ENCODE results near the gene HMX3. TPM values are rescaled to one million over a fixed set of nuclear protein-coding genes. Genes with fewer than 3 reads are reported as not detected.

HMX3 gene
- total RNA-seq: not detected

DNA sequence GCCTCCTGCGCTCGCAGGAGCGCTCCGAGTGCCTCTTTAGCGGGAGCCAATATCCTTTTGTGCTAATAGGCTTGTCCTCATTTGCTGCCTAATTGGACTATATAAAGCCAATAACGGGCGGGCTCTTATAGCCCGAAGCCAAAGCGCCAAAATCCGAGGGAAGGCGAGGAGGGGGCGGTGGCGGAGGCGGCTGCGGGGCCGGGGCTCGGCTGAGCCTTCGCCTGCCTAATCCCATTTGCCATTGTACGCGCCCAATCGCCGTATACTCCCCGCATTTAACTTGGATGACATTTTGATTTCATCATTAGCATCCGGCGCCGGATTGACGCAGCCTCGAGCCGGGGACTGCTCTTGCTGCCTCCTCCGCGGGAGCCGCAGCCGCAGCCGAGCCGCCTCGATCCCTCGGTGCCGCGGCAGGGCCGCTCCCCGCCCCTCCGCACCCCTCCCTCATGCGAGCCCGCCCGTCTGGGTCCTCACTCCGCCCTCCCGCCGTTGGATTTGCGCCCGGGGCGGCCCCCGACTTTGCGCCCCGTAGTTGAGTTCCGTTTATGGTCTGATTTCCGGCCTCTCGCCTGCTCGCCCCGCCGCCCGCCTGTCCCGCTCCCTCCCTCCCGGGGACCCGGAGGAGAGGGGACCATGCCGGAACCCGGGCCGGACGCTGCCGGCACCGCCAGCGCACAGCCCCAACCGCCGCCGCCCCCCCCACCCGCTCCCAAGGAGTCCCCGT, at the start of gene HMX3:
Gene HMX3 (plus strand): TSS at position 556 of the 727 bp plus-strand sequence. CDS start 81 bp downstream, at position 637.
- no peaks in the 10 kb centered on the region for H3K9me3 Mint-ChIP-seq
- peak; percentile 42 for ATAC-seq (ENCODE audit: low read depth)
- peak within 1 kb of the TSS; percentile 67 for H3K4me3 Mint-ChIP-seq
- no peaks in the 10 kb centered on the region for H3K36me3 Mint-ChIP-seq
- H3K27ac Mint-ChIP-seq: no peak within 1 kb of the TSS
- peaks cover 22% of the 10 kb centered on the region for H3K4me1 Mint-ChIP-seq
- POLR2A ChIA-PET: no interaction called here
- peak; percentile 68 for DNase-seq
- peaks cover 76% of the 10 kb centered on the region for H3K27me3 Mint-ChIP-seq

DNA sequence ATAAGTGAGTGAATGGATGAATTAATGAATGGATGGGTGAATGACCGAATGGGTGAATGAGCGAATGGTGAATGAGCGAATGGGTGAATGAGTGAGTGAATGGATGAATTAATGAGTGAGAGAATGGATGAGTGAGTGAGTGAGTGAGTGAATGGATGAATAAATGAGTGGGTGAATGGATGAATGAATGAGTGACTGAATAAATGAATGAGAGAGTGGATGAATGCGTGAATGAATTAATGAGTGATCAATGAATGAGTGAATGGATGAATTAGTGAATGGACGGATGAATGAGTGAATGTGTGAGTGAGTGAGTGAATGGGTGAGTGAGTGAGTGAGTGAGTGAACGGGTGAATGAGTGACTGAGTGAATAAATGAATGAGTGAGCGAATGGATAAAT, 49.5 kb upstream of the HMX3 start:
- peaks cover 2% of the 10 kb centered on the region for H3K27me3 Mint-ChIP-seq
- peaks cover 5% of the 10 kb centered on the region for H3K9me3 Mint-ChIP-seq
- no peaks in the 10 kb centered on the region for H3K36me3 Mint-ChIP-seq
- ATAC-seq (ENCODE audit: low read depth): no peak
- H3K4me1 Mint-ChIP-seq: peaks cover 4% of the 10 kb centered on the region
- POLR2A ChIA-PET: no interaction called here
- H3K27ac Mint-ChIP-seq: no peak overlapping the region
- no peak overlapping the region for H3K4me3 Mint-ChIP-seq
- DNase-seq: no peak

DNA sequence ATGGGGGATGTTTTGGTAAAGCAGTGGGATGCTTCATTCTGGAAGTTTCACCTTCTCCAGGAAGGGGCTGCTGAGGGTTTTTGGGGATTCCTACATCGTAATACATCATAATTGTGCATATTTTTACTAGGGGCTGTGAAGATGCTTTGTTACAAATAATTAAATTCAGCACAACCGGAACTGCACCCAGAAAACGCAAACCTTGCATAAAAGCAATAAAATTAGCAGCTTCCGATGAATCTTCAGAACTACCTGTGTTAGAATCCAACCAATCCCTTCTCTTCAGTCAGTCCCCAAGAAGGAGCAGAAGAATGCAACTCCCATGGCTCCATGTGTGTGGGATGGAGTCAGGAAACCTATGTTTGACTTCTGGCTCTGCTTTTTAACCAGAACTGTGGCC, 48.4 kb upstream of the HMX3 start:
- H3K36me3 Mint-ChIP-seq: no peaks in the 10 kb centered on the region
- no peak overlapping the region for H3K27ac Mint-ChIP-seq
- H3K9me3 Mint-ChIP-seq: peaks cover 5% of the 10 kb centered on the region
- H3K4me1 Mint-ChIP-seq: peaks cover 4% of the 10 kb centered on the region
- DNase-seq (no peak), ATAC-seq (ENCODE audit: low read depth) (no peak)
- POLR2A ChIA-PET: no interaction called here
- no peak overlapping the region for H3K4me3 Mint-ChIP-seq
- H3K27me3 Mint-ChIP-seq: peaks cover 2% of the 10 kb centered on the region

DNA sequence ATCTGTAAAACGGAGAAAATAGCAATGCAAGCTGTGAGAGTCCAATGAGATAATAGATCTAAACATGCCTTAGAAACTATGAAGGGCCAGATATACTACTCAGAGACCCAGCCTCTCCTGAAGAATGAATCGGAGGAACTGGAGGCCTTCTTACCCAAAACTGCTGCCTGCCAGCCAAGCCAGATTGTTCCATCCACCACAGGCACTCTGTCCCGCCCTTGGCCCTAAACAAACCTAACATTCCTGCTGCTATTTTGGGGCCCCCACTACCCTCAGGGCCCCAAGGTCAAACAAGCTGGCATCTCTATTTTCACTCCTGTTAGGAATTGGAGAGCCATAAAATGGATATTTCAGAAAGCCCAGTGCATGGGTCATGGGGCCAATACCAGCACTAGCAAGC, 48.0 kb upstream of the HMX3 start:
- H3K9me3 Mint-ChIP-seq: peaks cover 5% of the 10 kb centered on the region
- no peak overlapping the region for H3K4me3 Mint-ChIP-seq
- H3K4me1 Mint-ChIP-seq: peaks cover 4% of the 10 kb centered on the region
- no peak for DNase-seq
- no peak overlapping the region for H3K27ac Mint-ChIP-seq
- H3K36me3 Mint-ChIP-seq: no peaks in the 10 kb centered on the region
- peaks cover 2% of the 10 kb centered on the region for H3K27me3 Mint-ChIP-seq
- no peak for ATAC-seq (ENCODE audit: low read depth)
- POLR2A ChIA-PET: no interaction called here

DNA sequence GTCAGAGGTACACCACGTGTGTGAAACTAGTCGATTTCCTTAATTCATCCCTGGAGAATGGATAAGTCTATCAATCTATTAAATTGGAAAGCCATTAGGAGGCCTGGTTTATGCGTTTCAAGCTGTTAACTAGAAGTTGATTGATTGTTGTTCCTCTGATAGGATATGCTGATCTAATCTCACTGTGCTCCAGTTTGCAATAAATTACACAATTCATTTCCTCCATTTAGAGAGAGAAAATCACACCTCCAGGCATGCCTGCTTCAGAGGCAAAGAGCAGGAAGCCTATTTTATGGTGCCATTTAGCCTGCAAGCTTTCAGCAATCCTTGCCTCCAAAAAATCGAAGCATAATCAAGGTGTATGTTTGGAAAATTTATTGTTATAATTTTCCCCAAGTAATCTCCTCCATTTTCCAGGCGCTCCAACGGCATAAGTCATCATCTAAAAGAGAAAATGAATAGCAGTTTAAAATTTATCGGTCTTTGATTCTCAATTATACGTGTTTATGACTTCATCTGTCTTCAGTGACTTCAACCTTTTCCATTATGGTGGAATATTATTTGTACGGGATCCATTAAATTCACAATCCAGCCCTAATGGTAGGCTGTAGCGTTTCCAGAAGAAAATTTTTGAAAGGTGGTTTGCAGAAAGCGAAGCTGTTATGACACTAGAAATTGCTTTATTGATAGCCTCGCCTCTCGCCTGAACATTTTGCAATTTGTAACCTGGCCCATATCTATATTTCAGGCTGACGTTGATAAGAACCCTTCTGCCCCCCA, 42.9 kb upstream of the HMX3 start:
- POLR2A ChIA-PET: no interaction called here
- Mint-ChIP-seq H3K9me3 (no peaks in the 10 kb centered on the region), H3K4me1 (peaks cover 4% of the 10 kb centered on the region), H3K27me3 (peaks cover 15% of the 10 kb centered on the region), H3K4me3 (no peak overlapping the region), H3K27ac (no peak overlapping the region), H3K36me3 (no peaks in the 10 kb centered on the region)
- no peak for DNase-seq
- no peak for ATAC-seq (ENCODE audit: low read depth)

DNA sequence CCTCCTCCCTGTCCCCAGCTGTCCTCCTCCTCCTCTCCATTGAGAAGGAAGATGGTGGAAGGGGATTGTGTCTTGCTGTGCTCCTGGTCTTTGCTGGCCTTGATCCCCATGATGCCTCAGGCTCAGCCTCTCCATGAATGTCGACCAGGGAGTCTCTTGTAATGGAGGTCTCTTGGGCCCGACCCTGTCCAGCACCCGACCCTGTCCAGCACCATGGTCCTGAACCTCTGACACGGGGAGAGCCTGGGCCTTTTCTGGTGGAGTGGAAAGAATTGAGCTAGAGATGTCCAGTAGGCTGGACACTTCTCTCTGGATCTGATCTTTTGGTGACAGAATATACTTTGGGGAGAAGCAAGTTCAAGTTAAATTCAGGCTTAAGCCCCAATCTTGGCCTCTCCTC, 42.3 kb upstream of the HMX3 start:
- no peaks in the 10 kb centered on the region for H3K36me3 Mint-ChIP-seq
- H3K4me1 Mint-ChIP-seq: peaks cover 4% of the 10 kb centered on the region
- H3K9me3 Mint-ChIP-seq: no peaks in the 10 kb centered on the region
- POLR2A ChIA-PET: no interaction called here
- peaks cover 15% of the 10 kb centered on the region for H3K27me3 Mint-ChIP-seq
- ATAC-seq (ENCODE audit: low read depth) (no peak), DNase-seq (no peak)
- H3K4me3 Mint-ChIP-seq: no peak overlapping the region
- no peak overlapping the region for H3K27ac Mint-ChIP-seq

DNA sequence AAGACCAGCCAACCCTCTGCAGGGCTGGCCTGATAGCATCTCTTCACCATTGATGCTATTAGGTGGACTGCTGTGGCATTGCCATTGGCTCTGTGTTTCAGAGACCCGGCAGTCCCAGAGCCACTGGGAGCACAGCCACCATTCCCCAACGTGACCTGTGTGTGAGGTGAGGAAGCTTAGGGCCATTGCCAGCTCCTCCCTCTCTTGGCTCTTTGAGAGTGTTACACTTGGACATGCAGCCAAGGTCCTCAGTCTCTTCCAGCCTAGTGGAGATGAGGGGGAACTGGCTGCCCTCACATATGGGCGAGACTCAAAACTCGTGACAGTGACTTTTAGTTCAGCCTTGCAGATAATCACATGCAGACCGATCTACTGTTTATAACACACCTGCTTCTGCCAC, 39.3 kb upstream of the HMX3 start:
- Mint-ChIP-seq H3K4me3 (no peak overlapping the region), H3K27me3 (peaks cover 13% of the 10 kb centered on the region), H3K27ac (no peak overlapping the region), H3K9me3 (no peaks in the 10 kb centered on the region), H3K36me3 (no peaks in the 10 kb centered on the region), H3K4me1 (no peaks in the 10 kb centered on the region)
- POLR2A ChIA-PET: no interaction called here
- DNase-seq (no peak), ATAC-seq (ENCODE audit: low read depth) (no peak)

DNA sequence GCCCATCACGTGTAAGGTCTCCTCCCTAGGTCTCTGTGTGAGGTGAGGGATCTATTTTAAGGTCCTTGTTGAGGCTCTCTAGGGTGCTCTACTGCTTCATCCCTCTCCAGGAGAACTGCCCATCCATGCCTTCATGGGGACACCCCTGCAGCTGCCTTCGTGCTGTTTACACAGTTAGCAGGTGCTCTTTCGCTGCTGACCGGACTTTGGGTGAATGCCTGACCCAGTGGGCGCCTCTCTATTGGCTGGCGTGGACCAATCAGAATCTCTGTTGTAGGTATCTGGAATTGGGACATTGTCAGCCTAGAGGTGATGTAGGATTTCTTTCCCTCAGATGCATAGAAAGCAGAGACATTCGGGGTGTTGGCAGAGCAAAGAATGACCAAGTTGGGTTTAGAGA, 38.7 kb upstream of the HMX3 start:
- POLR2A ChIA-PET: no interaction called here
- Mint-ChIP-seq H3K4me1 (no peaks in the 10 kb centered on the region), H3K9me3 (no peaks in the 10 kb centered on the region), H3K4me3 (no peak overlapping the region), H3K36me3 (no peaks in the 10 kb centered on the region), H3K27ac (no peak overlapping the region), H3K27me3 (peaks cover 13% of the 10 kb centered on the region)
- DNase-seq: no peak
- ATAC-seq (ENCODE audit: low read depth): no peak

DNA sequence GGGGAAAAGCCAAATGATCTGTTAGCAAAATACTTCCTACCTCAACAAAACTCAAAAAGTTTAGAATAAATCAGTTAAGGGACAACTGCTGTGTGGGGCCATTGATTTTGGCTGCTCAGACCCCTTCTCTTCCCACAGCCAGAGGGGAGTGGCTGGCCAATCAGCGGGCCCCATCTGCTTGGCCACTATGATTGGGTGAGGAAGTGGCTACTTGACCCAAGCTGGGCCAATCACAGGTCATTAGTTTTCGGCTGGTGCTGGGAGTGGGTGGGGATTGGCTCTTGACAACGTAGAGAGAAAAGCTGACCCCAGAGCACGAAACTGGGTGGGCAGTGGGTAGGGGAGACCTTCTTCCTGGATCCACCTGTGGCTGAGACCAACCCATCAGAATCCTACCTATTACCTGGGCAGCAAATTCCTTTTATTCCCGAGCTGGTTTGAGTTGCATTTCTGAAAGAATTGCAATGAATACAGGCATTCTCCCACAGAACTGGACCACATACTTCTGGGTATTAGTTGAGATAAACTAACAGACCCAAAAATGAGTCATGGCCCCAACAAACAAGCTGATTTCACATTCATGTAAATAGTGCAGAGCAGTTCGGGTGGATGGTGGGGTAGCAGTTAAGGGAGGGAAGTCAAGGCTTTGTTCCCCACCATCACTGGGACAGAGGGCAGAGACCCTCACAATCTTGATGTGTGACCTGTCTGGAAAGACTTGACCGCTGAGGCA, 35.6 kb upstream of the HMX3 start:
- no peak overlapping the region for H3K27ac Mint-ChIP-seq
- peaks cover 7% of the 10 kb centered on the region for H3K27me3 Mint-ChIP-seq
- ATAC-seq (ENCODE audit: low read depth): no peak
- DNase-seq: no peak
- H3K4me1 Mint-ChIP-seq: no peaks in the 10 kb centered on the region
- H3K9me3 Mint-ChIP-seq: no peaks in the 10 kb centered on the region
- H3K4me3 Mint-ChIP-seq: no peak overlapping the region
- POLR2A ChIA-PET: no interaction called here
- H3K36me3 Mint-ChIP-seq: no peaks in the 10 kb centered on the region

DNA sequence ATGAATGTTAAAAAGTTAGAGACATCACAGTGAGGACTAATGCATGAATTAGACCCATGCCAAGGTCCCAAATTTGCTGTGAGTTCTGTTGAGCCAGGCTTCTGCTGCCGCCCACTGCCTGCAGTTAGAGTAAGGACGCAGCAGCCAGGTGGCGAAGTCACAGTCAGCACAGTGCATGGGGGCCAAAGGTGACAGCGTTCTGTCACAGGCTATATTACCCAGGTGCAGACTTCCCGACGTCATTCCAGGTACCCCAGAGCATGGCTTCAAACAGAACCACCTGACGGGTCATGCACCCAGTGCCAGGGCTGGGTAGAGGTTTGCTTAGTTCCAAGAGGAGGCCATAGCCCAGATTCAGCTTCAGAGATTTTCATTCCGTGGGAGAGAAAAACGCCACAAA, 33.9 kb upstream of the HMX3 start:
- H3K27me3 Mint-ChIP-seq: peaks cover 7% of the 10 kb centered on the region
- POLR2A ChIA-PET: no interaction called here
- ATAC-seq (ENCODE audit: low read depth) (no peak), DNase-seq (no peak)
- no peak overlapping the region for H3K4me3 Mint-ChIP-seq
- H3K9me3 Mint-ChIP-seq: no peaks in the 10 kb centered on the region
- H3K36me3 Mint-ChIP-seq: no peaks in the 10 kb centered on the region
- H3K27ac Mint-ChIP-seq: no peak overlapping the region
- H3K4me1 Mint-ChIP-seq: no peaks in the 10 kb centered on the region

DNA sequence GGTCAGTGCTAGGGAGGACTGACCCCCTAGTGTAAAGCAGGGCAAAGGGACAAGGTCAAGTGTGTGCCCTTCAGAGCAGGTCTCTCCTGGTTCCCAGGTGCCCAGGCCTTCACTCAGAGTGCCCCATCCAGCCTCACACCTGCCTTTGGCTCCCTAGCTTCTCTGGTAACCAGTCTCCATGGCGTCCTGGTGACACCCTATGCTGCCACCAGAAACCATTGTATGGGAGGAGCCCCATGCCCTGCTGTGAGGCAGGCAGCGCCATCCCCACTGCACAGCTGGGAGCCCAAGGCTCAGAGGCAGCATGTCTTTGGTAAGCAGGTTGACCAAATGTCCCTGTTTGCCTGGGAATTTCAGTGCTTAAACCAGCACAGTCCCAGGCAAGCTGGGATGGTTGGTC, 33.1 kb upstream of the HMX3 start:
- peaks cover 5% of the 10 kb centered on the region for H3K27me3 Mint-ChIP-seq
- no peaks in the 10 kb centered on the region for H3K36me3 Mint-ChIP-seq
- H3K4me3 Mint-ChIP-seq: no peak overlapping the region
- no peaks in the 10 kb centered on the region for H3K4me1 Mint-ChIP-seq
- H3K9me3 Mint-ChIP-seq: no peaks in the 10 kb centered on the region
- no peak for DNase-seq
- no peak for ATAC-seq (ENCODE audit: low read depth)
- POLR2A ChIA-PET: no interaction called here
- no peak overlapping the region for H3K27ac Mint-ChIP-seq

DNA sequence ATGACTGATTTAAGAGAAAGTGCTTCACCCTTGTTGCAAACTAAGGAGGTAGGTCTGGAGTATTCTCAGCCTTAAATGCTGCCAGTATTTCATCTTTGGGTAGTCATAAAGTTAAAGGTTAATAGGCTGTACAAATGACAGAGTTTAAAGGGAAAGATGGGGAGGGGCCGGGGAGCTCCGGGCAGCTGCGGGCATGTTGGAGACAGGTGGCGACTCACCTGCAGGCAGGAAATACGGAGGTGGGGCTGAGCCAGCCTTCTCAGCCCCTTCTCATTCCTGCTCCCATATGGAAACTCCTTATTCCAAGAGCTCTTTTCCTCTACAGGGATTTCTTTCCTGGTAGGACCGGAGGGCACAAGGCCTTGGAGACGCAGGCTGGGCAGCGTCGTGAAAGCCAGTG, 31.8 kb upstream of the HMX3 start:
- Mint-ChIP-seq H3K4me1 (no peaks in the 10 kb centered on the region), H3K4me3 (no peak overlapping the region), H3K27ac (no peak overlapping the region), H3K9me3 (no peaks in the 10 kb centered on the region), H3K36me3 (no peaks in the 10 kb centered on the region), H3K27me3 (peaks cover 10% of the 10 kb centered on the region)
- DNase-seq (no peak), ATAC-seq (ENCODE audit: low read depth) (no peak)
- POLR2A ChIA-PET: no interaction called here

DNA sequence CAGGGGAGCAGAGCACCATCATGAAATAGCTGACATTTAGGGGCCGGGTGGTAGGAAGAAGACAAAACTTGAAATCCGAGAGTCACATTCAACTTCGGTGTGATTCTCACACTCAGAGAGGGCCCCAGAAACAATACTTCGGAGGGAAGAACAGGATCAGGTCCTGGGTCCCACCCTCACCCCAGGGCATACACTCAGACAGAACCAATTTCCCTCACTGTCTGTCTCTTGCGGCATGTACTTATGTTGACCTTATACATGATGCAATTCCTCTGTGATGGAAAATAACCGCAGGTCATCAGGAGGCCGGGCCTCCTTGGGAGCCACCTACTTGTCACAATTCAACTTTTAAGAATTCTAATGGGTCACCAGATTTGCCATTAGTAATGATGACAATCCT, 26.3 kb upstream of the HMX3 start:
- no peaks in the 10 kb centered on the region for H3K36me3 Mint-ChIP-seq
- POLR2A ChIA-PET: no interaction called here
- no peak overlapping the region for H3K4me3 Mint-ChIP-seq
- no peak for DNase-seq
- no peak overlapping the region for H3K27ac Mint-ChIP-seq
- ATAC-seq (ENCODE audit: low read depth): no peak
- no peaks in the 10 kb centered on the region for H3K4me1 Mint-ChIP-seq
- H3K9me3 Mint-ChIP-seq: no peaks in the 10 kb centered on the region
- H3K27me3 Mint-ChIP-seq: peaks cover 13% of the 10 kb centered on the region

Data from activated naive CD8-positive, alpha-beta T cell treated with anti-CD3 and anti-CD28 coated beads, Interleukin-2, amount 10 ng/mL, durations not matched to agents 7 days and 5 days (primary cell).